Posterior vena cava (tissue), 2 donors: Measurements from ENCODE around the gene DUS3L. TPM values are rescaled to one million over a fixed set of nuclear protein-coding genes. Genes with fewer than 3 reads are reported as not detected.
"Not testable (repeated sequence)": the region's sequence is repeated elsewhere in the genome, so short reads cannot be mapped to it uniquely, and the experiment has no call there.

Experiments used
- DNase-seq: peaks from one replicate; pipeline ENCODE4 v3.0.0-alpha.2; 2020; ENCODE audit warnings: low spot score
- intact Hi-C, 2 donors: fragments of 100-400 bp; cut with DNase I; formaldehyde crosslinking; loops; one replicate each; pipeline versions ENCODE4 v1.14.1 to v1.14.2; 2022 to 2023
- total RNA-seq, 2 donors: library from RNA; stranded (reverse); fragmentation: NEBNext Ultra II Directional; extraction: Animal tissue kit (Norgen Biotek cat#: 25700); gene quantifications; one replicate each; pipeline ENCODE4 v1.2.1, GENCODE V29; 2021
- donor health status: DM: yes; HTN: yes; CAD: no.
- donor health status: DM: yes; HTN: yes; CAD: no.

Gene DUS3L
- total RNA-seq, 2 donors from 2014 or later: 19.1 to 27.6 TPM

GRCh38 chr19:5782945-5783919 lies 7.7 kb downstream of the DUS3L start:
- intact Hi-C loops: no loop called here
- no peak for DNase-seq

- intact Hi-C loops: no loop called here
- no peak for DNase-seq
These were observed 8.6 kb downstream of the DUS3L start for GRCh38 chr19:5782322-5782721.

- intact Hi-C loops, DNase-seq: not testable (repeated sequence)
These were observed 10.0 kb downstream of the DUS3L start for GRCh38 chr19:5780916-5781315.

- no peak for DNase-seq
- intact Hi-C loops: no loop called here
These were observed 12.6 kb downstream of the DUS3L start for GRCh38 chr19:5778402-5778801.

- no peak for DNase-seq
- intact Hi-C loops: no loop called here
These were observed 15.2 kb downstream of the DUS3L start for GRCh38 chr19:5775668-5776309.

GRCh38 chr19:5774921-5775320 lies 16.0 kb downstream of the DUS3L start:
- intact Hi-C loops: no loop called here
- DNase-seq: no peak

GRCh38 chr19:5773276-5773675 lies 17.7 kb downstream of the DUS3L start:
- DNase-seq: no peak
- intact Hi-C loops: no loop called here

GRCh38 chr19:5772416-5772815 lies 18.5 kb downstream of the DUS3L start:
- intact Hi-C loops: no loop called here
- DNase-seq: no peak

GRCh38 chr19:5767949-5768348 lies 23.0 kb downstream of the DUS3L start:
- intact Hi-C loops: no loop called here
- DNase-seq: no peak

- DNase-seq: no peak
- intact Hi-C loops: no loop called here
These were observed 25.7 kb downstream of the DUS3L start for GRCh38 chr19:5765220-5765619.

- intact Hi-C loops: no loop called here
- DNase-seq: no peak
These were observed 28.2 kb downstream of the DUS3L start for GRCh38 chr19:5762608-5763217.

- DNase-seq: no peak
- intact Hi-C loops: no loop called here
These were observed 37.2 kb downstream of the DUS3L start for GRCh38 chr19:5753743-5754142.

GRCh38 chr19:5751709-5752108 lies 39.3 kb downstream of the DUS3L start:
- intact Hi-C loops: no loop called here
- no peak for DNase-seq

GRCh38 chr19:5749505-5749904 lies 41.5 kb downstream of the DUS3L start:
- no peak for DNase-seq
- intact Hi-C loops: no loop called here

- intact Hi-C loops, DNase-seq: not testable (repeated sequence)
These were observed 42.0 kb downstream of the DUS3L start for GRCh38 chr19:5748920-5749319.

- DNase-seq, intact Hi-C loops: not testable (repeated sequence)
These were observed 46.0 kb downstream of the DUS3L start for GRCh38 chr19:5744999-5745398.

- intact Hi-C loops: no loop called here
- no peak for DNase-seq
These were observed 47.3 kb downstream of the DUS3L start for GRCh38 chr19:5743630-5744029.

GRCh38 chr19:5742051-5742450 lies 48.9 kb downstream of the DUS3L start:
- intact Hi-C loops: no loop called here
- no peak for DNase-seq

- no peak for DNase-seq
- intact Hi-C loops: no loop called here
These were observed 52.5 kb downstream of the DUS3L start for GRCh38 chr19:5738423-5738822.
